ENCODE data around the gene CACNB3. TPM values are rescaled to one million over a fixed set of nuclear protein-coding genes. Genes with fewer than 3 reads are reported as not detected.
A peak's percentile ranks its signal among the peaks of the same experiment; 100 is the strongest.

CACNB3 gene
- total RNA-seq, 1 donor from 2014 or later = 83.1 TPM

DNA sequence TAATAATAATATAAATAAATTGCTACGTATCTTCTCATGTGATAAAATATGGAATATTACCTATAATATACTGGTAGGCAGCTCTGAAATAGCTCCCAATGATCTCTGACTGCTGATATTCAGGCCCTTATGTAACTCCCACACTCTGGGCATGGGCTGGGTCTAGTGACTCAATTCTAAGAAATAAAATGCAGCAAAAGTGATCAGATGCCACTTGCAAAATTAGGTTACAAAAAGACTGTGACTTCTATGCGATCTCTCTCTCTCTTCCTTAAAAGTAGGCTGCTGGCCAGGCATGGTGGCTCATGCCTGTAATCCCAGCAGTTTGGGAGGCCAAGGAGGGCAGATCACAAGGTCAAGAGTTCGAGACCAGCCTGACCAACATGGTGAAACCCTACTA is 10.3 kb upstream of the CACNB3 start:
- no peak overlapping the region for H3K4me3 Mint-ChIP-seq (ENCODE audit: unreplicated experiment)
- H3K4me1 Mint-ChIP-seq (ENCODE audit: unreplicated experiment) = peaks cover 9% of the 10 kb centered on the region
- H3K27ac Mint-ChIP-seq (ENCODE audit: unreplicated experiment) = no peak overlapping the region
- H3K36me3 Mint-ChIP-seq (ENCODE audit: low read depth, unreplicated experiment) = no peaks in the 10 kb centered on the region
- peaks cover 5% of the 10 kb centered on the region for H3K27me3 Mint-ChIP-seq (ENCODE audit: unreplicated experiment)
- DNase-seq (ENCODE audit: low spot score) = no peak
- TF ChIP-seq CTCF (IDR thresholded peaks at IDR 0.05; ENCODE audit: unreplicated experiment) = no peak
- no peaks in the 10 kb centered on the region for H3K9me3 Mint-ChIP-seq (ENCODE audit: unreplicated experiment)

- Mint-ChIP-seq H3K4me1 (ENCODE audit: unreplicated experiment) (peaks cover 21% of the 10 kb centered on the region), H3K9me3 (ENCODE audit: unreplicated experiment) (no peaks in the 10 kb centered on the region), H3K4me3 (ENCODE audit: unreplicated experiment) (no peak overlapping the region), H3K36me3 (ENCODE audit: low read depth, unreplicated experiment) (no peaks in the 10 kb centered on the region), H3K27ac (ENCODE audit: unreplicated experiment) (no peak overlapping the region), H3K27me3 (ENCODE audit: unreplicated experiment) (peaks cover 12% of the 10 kb centered on the region)
- DNase-seq (ENCODE audit: low spot score) = no peak
- no peak for TF ChIP-seq CTCF (IDR thresholded peaks at IDR 0.05; ENCODE audit: unreplicated experiment)
Measured at GRCh38 chr12:48810903-48811431, 7.3 kb upstream of the CACNB3 start.

- H3K4me3 Mint-ChIP-seq (ENCODE audit: unreplicated experiment) = no peak overlapping the region
- no peaks in the 10 kb centered on the region for H3K9me3 Mint-ChIP-seq (ENCODE audit: unreplicated experiment)
- H3K36me3 Mint-ChIP-seq (ENCODE audit: low read depth, unreplicated experiment) = peaks cover 4% of the 10 kb centered on the region
- TF ChIP-seq CTCF (IDR thresholded peaks at IDR 0.05; ENCODE audit: unreplicated experiment) = no peak
- no peak overlapping the region for H3K27ac Mint-ChIP-seq (ENCODE audit: unreplicated experiment)
- no peak for DNase-seq (ENCODE audit: low spot score)
- H3K27me3 Mint-ChIP-seq (ENCODE audit: unreplicated experiment) = peaks cover 12% of the 10 kb centered on the region
- H3K4me1 Mint-ChIP-seq (ENCODE audit: unreplicated experiment) = peaks cover 26% of the 10 kb centered on the region
Measured at GRCh38 chr12:48811437-48812090, 6.7 kb upstream of the CACNB3 start.

DNA sequence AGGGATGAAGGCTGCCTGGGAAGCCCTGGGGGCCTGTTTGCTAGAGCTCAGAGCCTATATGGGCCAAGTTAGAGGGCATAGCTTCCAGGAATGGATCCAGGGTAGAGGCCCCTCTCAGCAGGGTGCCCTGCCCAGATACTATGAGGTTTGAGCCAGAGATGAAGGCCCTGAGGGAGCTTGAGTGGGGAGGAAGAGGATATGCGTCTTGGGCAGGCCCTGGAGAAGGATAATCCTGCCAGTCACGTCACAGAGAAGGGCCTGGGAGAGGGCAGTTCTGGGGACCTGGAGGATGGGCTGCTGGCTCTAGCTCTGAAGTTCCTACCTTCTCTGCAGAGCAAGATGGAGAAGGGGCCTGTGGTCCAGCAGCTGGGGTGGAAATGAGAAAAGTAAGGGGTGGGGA is 5.9 kb upstream of the CACNB3 start:
- Mint-ChIP-seq H3K36me3 (ENCODE audit: low read depth, unreplicated experiment) (peaks cover 10% of the 10 kb centered on the region), H3K9me3 (ENCODE audit: unreplicated experiment) (no peaks in the 10 kb centered on the region), H3K27ac (ENCODE audit: unreplicated experiment) (no peak overlapping the region), H3K4me3 (ENCODE audit: unreplicated experiment) (no peak overlapping the region), H3K27me3 (ENCODE audit: unreplicated experiment) (peaks cover 12% of the 10 kb centered on the region), H3K4me1 (ENCODE audit: unreplicated experiment) (peaks cover 32% of the 10 kb centered on the region)
- no peak for TF ChIP-seq CTCF (IDR thresholded peaks at IDR 0.05; ENCODE audit: unreplicated experiment)
- no peak for DNase-seq (ENCODE audit: low spot score)

GRCh38 chr12:48813465-48814261 is 4.6 kb upstream of the CACNB3 start:
- Mint-ChIP-seq H3K27ac (ENCODE audit: unreplicated experiment) (peak overlapping the region; percentile 52), H3K36me3 (ENCODE audit: low read depth, unreplicated experiment) (peaks cover 10% of the 10 kb centered on the region), H3K4me1 (ENCODE audit: unreplicated experiment) (peaks cover 35% of the 10 kb centered on the region), H3K27me3 (ENCODE audit: unreplicated experiment) (peaks cover 12% of the 10 kb centered on the region), H3K9me3 (ENCODE audit: unreplicated experiment) (no peaks in the 10 kb centered on the region), H3K4me3 (ENCODE audit: unreplicated experiment) (peak overlapping the region; percentile 92)
- peak; percentile 20 for DNase-seq (ENCODE audit: low spot score)
- no peak for TF ChIP-seq CTCF (IDR thresholded peaks at IDR 0.05; ENCODE audit: unreplicated experiment)

Data from endothelial cell (in vitro differentiated cells).